Breast epithelium (tissue), 4 donors: Measurements from ENCODE around the gene CACNB2. TPM values are rescaled to one million over a fixed set of nuclear protein-coding genes. Genes with fewer than 3 reads are reported as not detected.

Source experiments
- DNase-seq, 2 donors: peaks; one replicate each; pipeline ENCODE4 v3.0.0-alpha.2; 2019; ENCODE audit warnings: low spot score in 2 of 2
- H3K27ac ChIP-seq, 2 donors: fragments of 200-600 bp; sonication (generic) in 1 of 2; one replicate each; pipeline ENCODE4 v1.5.1; 2016 to 2019; ENCODE audit warnings: mild to moderate bottlenecking in 1 of 2
- H3K27me3 ChIP-seq, 2 donors: fragments of 200-600 bp; sonication (generic) in 1 of 2; one replicate each; pipeline versions ENCODE4 v1.5.1 to v1.6.0; 2017 to 2019; ENCODE audit warnings: control low read depth in 1 of 2, mild to moderate bottlenecking in 1 of 2
- H3K36me3 ChIP-seq: fragments of 200-600 bp; one replicate; pipeline ENCODE4 v1.5.1; 2019
- H3K4me1 ChIP-seq, 2 donors: fragments of 200-600 bp; sonication (generic); one replicate each; pipeline ENCODE4 v1.5.1; 2016 to 2019; ENCODE audit warnings: control low read depth in 1 of 2
- H3K4me3 ChIP-seq, 3 donors: fragments of 200-600 bp; sonication (generic); 1 replicate in 2 of 3; 2 replicates in 1 of 3; pipeline ENCODE4 v1.5.1; 2016 to 2019; ENCODE audit warnings: mild to moderate bottlenecking in 3 of 3, moderate library complexity in 2 of 3
- H3K9me3 ChIP-seq, 2 donors: fragments of 200-600 bp; sonication (generic) in 1 of 2; one replicate each; pipeline ENCODE4 v1.5.1; 2016 to 2019; ENCODE audit warnings: control low read depth in 1 of 2
- POLR2A ChIP-seq: fragments of 450-650 bp; IDR thresholded peaks from one replicate; pipeline ENCODE4 v1.6.1; 2016; ENCODE audit warnings: antibody characterized with exemption, mild to moderate bottlenecking, moderate library complexity
- POLR2AphosphoS5 ChIP-seq, 3 donors: sonication (generic); formaldehyde crosslinking; IDR thresholded peaks; one replicate each; pipeline ENCODE4 v1.6.1; 2017; ENCODE audit warnings: antibody characterized with exemption in 3 of 3
- intact Hi-C: fragments of 100-400 bp; cut with DNase I; formaldehyde crosslinking; loops from one replicate; pipeline ENCODE4 v1.15.1; 2023; ENCODE audit warnings: low total_unique reads
- total RNA-seq, 3 donors: library from RNA; depleted of rRNA; stranded (reverse); fragments of >200 nt; gene quantifications; one replicate each; pipeline ENCODE4 v1.1.0, GENCODE V29; 2016
- TF ChIP-seq, protein P1 (sequence below), 3 donors: fragments of 450-650 bp; IDR thresholded peaks; one replicate each; pipeline ENCODE4 v1.5.1; 2016 to 2017; ENCODE audit warnings: antibody characterized with exemption in 3 of 3, mild to moderate bottlenecking in 3 of 3, moderate library complexity in 3 of 3

The CACNB2 gene
- total RNA-seq, 3 donors from 2014 or later: 0.48 to 8.9 (median 7.5) TPM

DNA sequence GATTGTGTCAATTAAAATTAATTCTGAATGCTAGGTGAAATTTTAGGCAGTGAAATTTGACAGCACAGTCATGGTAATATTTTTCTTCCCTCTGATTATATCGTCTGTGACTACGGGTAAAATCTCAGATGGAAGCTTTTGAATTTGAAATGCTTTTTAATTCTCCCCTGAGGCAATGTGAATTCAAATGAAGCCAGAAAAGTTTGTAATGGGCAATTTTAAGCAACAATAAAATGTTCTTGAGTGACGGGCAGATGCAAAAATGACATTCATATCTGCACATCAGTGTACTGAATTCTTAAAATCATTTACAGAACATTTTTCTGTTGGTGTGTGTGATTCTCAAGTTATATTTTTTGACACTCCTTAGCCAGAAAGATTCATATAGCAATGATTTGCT is 376.6 kb downstream of the CACNB2 start:
- no peaks in the 10 kb centered on the region for H3K9me3 ChIP-seq
- H3K27ac ChIP-seq: no peak overlapping the region
- DNase-seq: no peak
- H3K4me3 ChIP-seq: no peak overlapping the region
- no peaks in the 10 kb centered on the region for H3K36me3 ChIP-seq
- TF ChIP-seq, protein P1, sequence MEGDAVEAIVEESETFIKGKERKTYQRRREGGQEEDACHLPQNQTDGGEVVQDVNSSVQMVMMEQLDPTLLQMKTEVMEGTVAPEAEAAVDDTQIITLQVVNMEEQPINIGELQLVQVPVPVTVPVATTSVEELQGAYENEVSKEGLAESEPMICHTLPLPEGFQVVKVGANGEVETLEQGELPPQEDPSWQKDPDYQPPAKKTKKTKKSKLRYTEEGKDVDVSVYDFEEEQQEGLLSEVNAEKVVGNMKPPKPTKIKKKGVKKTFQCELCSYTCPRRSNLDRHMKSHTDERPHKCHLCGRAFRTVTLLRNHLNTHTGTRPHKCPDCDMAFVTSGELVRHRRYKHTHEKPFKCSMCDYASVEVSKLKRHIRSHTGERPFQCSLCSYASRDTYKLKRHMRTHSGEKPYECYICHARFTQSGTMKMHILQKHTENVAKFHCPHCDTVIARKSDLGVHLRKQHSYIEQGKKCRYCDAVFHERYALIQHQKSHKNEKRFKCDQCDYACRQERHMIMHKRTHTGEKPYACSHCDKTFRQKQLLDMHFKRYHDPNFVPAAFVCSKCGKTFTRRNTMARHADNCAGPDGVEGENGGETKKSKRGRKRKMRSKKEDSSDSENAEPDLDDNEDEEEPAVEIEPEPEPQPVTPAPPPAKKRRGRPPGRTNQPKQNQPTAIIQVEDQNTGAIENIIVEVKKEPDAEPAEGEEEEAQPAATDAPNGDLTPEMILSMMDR (IDR thresholded peaks at IDR 0.05): no peak
- TF ChIP-seq POLR2AphosphoS5 (IDR thresholded peaks at IDR 0.05) (no peak), POLR2A (no peak)
- no peaks in the 10 kb centered on the region for H3K4me1 ChIP-seq
- intact Hi-C loops: no loop called here
- no peaks in the 10 kb centered on the region for H3K27me3 ChIP-seq

DNA sequence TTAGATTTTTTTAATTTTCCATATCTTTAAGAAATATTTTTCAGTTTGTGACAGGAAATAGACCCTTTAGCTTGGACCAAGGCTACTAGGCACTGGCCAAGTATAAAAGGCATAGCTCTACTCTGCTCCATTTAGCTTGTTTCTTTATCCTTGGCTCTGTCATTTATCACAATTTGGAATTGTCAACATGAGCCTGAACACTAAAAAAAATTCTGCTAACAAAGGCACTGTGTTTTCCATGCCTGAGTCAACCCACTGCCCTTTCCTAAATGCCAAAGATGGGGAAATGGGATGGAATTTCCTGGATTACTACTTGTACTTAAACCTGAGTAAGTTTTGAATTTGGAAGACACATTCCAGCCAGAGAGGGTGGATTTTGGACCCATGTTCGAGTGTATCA is 382.8 kb downstream of the CACNB2 start:
- intact Hi-C loops: no loop called here
- Histone ChIP-seq H3K9me3 (no peaks in the 10 kb centered on the region), H3K27ac (no peak overlapping the region), H3K36me3 (no peaks in the 10 kb centered on the region), H3K27me3 (no peaks in the 10 kb centered on the region), H3K4me1 (no peaks in the 10 kb centered on the region), H3K4me3 (no peak overlapping the region)
- TF ChIP-seq, protein P1 (IDR thresholded peaks at IDR 0.05): no peak
- TF ChIP-seq POLR2AphosphoS5 (IDR thresholded peaks at IDR 0.05): no peak
- TF ChIP-seq POLR2A: no peak
- DNase-seq: no peak

DNA sequence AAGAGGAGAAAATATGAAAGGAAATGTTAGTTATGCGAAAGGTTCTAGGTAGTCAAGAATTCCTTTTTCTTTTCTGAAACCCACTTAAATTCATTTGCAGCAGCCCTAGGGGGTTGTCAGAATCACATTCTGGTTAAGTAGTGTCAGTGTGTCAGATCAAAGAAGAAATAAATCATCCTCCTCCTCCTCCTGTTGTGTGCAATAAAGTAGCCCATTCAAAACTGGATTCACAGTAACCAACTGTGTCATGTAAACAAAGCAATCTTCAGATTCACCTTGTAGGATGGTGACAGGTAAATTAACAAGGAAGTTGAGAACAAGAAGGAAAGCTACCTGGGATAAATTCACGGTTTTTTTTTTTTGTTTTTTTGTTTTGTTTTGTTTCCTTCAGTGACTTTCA is 383.6 kb downstream of the CACNB2 start:
- intact Hi-C loops: no loop called here
- no peak for DNase-seq
- Histone ChIP-seq H3K9me3 (no peaks in the 10 kb centered on the region), H3K36me3 (no peaks in the 10 kb centered on the region), H3K27me3 (no peaks in the 10 kb centered on the region), H3K4me1 (no peaks in the 10 kb centered on the region), H3K4me3 (no peak overlapping the region), H3K27ac (no peak overlapping the region)
- TF ChIP-seq POLR2A (no peak), POLR2AphosphoS5 (IDR thresholded peaks at IDR 0.05) (no peak)
- TF ChIP-seq, protein P1 (IDR thresholded peaks at IDR 0.05): no peak

GRCh38 chr10:18527687-18528086 is 387.5 kb downstream of the CACNB2 start:
- Histone ChIP-seq H3K27me3 (no peaks in the 10 kb centered on the region), H3K36me3 (no peaks in the 10 kb centered on the region), H3K4me1 (no peaks in the 10 kb centered on the region), H3K4me3 (no peak overlapping the region), H3K9me3 (no peaks in the 10 kb centered on the region), H3K27ac (no peak overlapping the region)
- intact Hi-C loops: no loop called here
- TF ChIP-seq POLR2A (no peak), POLR2AphosphoS5 (IDR thresholded peaks at IDR 0.05) (no peak)
- TF ChIP-seq, protein P1 (IDR thresholded peaks at IDR 0.05): no peak
- no peak for DNase-seq

GRCh38 chr10:18528292-18528691 is 388.1 kb downstream of the CACNB2 start:
- no peaks in the 10 kb centered on the region for H3K36me3 ChIP-seq

More at GRCh38 chr10:18528292-18528691, 388.1 kb downstream of the CACNB2 start:
- no peak for TF ChIP-seq POLR2A
- no peak for TF ChIP-seq POLR2AphosphoS5 (IDR thresholded peaks at IDR 0.05)
- TF ChIP-seq, protein P1 (IDR thresholded peaks at IDR 0.05): no peak
- Histone ChIP-seq H3K4me1 (no peaks in the 10 kb centered on the region), H3K27me3 (no peaks in the 10 kb centered on the region), H3K9me3 (no peaks in the 10 kb centered on the region), H3K4me3 (no peak overlapping the region), H3K27ac (no peak overlapping the region)
- no peak for DNase-seq
- intact Hi-C loops: no loop called here
